GM19452 (cell line): ENCODE data around the gene MRC2.
"Not testable (repeated sequence)": the region's sequence is repeated elsewhere in the genome, so short reads cannot be mapped to it uniquely, and the experiment has no call there.

Source experiments
- ATAC-seq: cut with Tn5 transposase; IDR thresholded peaks from one replicate; pipeline ENCODE4 v1.9.1; 2021; ENCODE audit not compliant: unreplicated experiment

MRC2 gene

GRCh38 chr17:62611728-62612127, 15.7 kb upstream of the MRC2 start:
- no peak for ATAC-seq

GRCh38 chr17:62612289-62612688, 15.2 kb upstream of the MRC2 start:
- ATAC-seq, result not testable (repeated sequence)

- not testable (repeated sequence) for ATAC-seq
These were observed 14.4 kb upstream of the MRC2 start for GRCh38 chr17:62613095-62613494.

GRCh38 chr17:62614142-62614541, 13.3 kb upstream of the MRC2 start:
- ATAC-seq, result no peak

- no peak for ATAC-seq
These were observed 12.0 kb upstream of the MRC2 start for GRCh38 chr17:62615503-62615902.

- ATAC-seq, result no peak
These were observed 10.2 kb upstream of the MRC2 start for GRCh38 chr17:62616993-62617893.

GRCh38 chr17:62617894-62618472, 9.5 kb upstream of the MRC2 start:
- ATAC-seq, result no peak

GRCh38 chr17:62618647-62619416, 8.6 kb upstream of the MRC2 start:
- no peak for ATAC-seq

GRCh38 chr17:62619417-62620155, 7.9 kb upstream of the MRC2 start:
- ATAC-seq, result no peak

- no peak for ATAC-seq
These were observed 6.2 kb upstream of the MRC2 start for GRCh38 chr17:62621223-62621622.

- ATAC-seq, result no peak
These were observed 2.1 kb upstream of the MRC2 start for GRCh38 chr17:62625184-62625869.

- no peak for ATAC-seq
These were observed 1.6 kb upstream of the MRC2 start for GRCh38 chr17:62625870-62626200.

- no peak for ATAC-seq
These were observed 701 bp upstream of the MRC2 start for GRCh38 chr17:62626719-62627218.

GRCh38 chr17:62627904-62628633, 599 bp downstream of the MRC2 start:
- no peak for ATAC-seq

GRCh38 chr17:62628831-62629555, 1.5 kb downstream of the MRC2 start:
- no peak for ATAC-seq

GRCh38 chr17:62629556-62630364, 2.3 kb downstream of the MRC2 start:
- no peak for ATAC-seq

GRCh38 chr17:62630365-62631085, 3.1 kb downstream of the MRC2 start:
- no peak for ATAC-seq
